HCT116 (cell line): Measurements from ENCODE around the gene IRF3. TPM values are rescaled to one million over a fixed set of nuclear protein-coding genes. Genes with fewer than 3 reads are reported as not detected.
A peak's percentile ranks its signal among the peaks of the same experiment; 100 is the strongest.

Experiments
- ATAC-seq: fragments of 200-7000 bp; cut with Tn5 transposase; 2 replicates; pipeline ENCODE4 v1.9.1; 2020; ENCODE audit warnings: mild to moderate bottlenecking, moderate library complexity
- BruUV-seq: library from RNA; stranded (reverse); fragments of 400-500 nt; replicated peaks from 2 replicates; lab custom pipeline; 2021; lab: Mats Ljungman, UMichigan
- CTCF ChIA-PET: fragments of 300-600 bp; sonication (Branson Sonifier 250); formaldehyde crosslinking; loops from one replicate; lab custom pipeline; 2021; ENCODE audit warnings: antibody characterized with exemption; lab: Charles Lee
- POLR2A ChIA-PET: fragments of 300-600, 350-600 bp; sonication (Branson Sonifier 250); formaldehyde crosslinking; loops from one replicate; lab custom pipeline; 2021; ENCODE audit warnings: antibody characterized with exemption; lab: Charles Lee
- RAD21 ChIA-PET, 2 experiments: fragments of 300-600 bp; sonication (Branson Sonifier 250); formaldehyde crosslinking; loops; one replicate each; lab custom pipeline; 2023; ENCODE audit warnings: low total read pairs in 2 of 2; ENCODE audit not compliant: uncharacterized antibody in 2 of 2, unreplicated experiment in 2 of 2, low non-redundant PET in 1 of 2; lab: Charles Lee
- DNase-seq: peaks from one replicate; pipeline ENCODE4 v3.0.0-alpha.2; 2010; ENCODE audit warnings: low read depth, low spot score
- H2AFZ ChIP-seq: fragments of 200-600 bp; shearing (Covaris generic), sonication (generic); 2 replicates; pipeline ENCODE4 v1.6.1; 2017; ENCODE audit warnings: low read depth, mixed run types, mixed read lengths, antibody characterized with exemption, low read length; ENCODE audit not compliant: poor library complexity, severe bottlenecking
- H3K27ac ChIP-seq: 2 replicates; pipeline ENCODE4 v1.5.1; 2012; ENCODE audit warnings: low read depth, low read length
- H3K27me3 ChIP-seq: fragments of 200-600 bp; sonication (generic); 2 replicates; pipeline ENCODE4 v1.6.1; 2016; ENCODE audit warnings: mixed run types, low read length, mixed read lengths; ENCODE audit not compliant: insufficient read depth
- H3K36me3 ChIP-seq, 2 experiments: fragments of 200-500 bp in 1 of 2; fragments of 200-600 bp in 1 of 2; sonication (Bioruptor generic) in 1 of 2; sonication (generic) in 1 of 2; 2 replicates each; pipeline versions ENCODE4 v1.5.1 to v1.6.1; 2014 to 2016; ENCODE audit warnings: low read length in 2 of 2, inconsistent platforms in 1 of 2, mixed read lengths in 1 of 2, mixed run types in 1 of 2; ENCODE audit not compliant: insufficient read depth in 2 of 2, control insufficient read depth in 1 of 2
- H3K4me1 ChIP-seq, 2 experiments: fragments of 200-600 bp in 1 of 2; sonication (generic) in 1 of 2; 2 replicates each; pipeline versions ENCODE4 v1.5.1 to v1.6.1; 2012 to 2017; ENCODE audit warnings: low read length in 2 of 2, inconsistent platforms in 1 of 2, mild to moderate bottlenecking in 1 of 2, mixed read lengths in 1 of 2, mixed run types in 1 of 2, moderate library complexity in 1 of 2; ENCODE audit not compliant: insufficient read depth in 2 of 2, control insufficient read depth in 1 of 2
- H3K4me2 ChIP-seq: fragments of 200-600 bp; sonication (generic); 2 replicates; pipeline ENCODE4 v1.6.1; 2017; ENCODE audit warnings: mixed run types, low read length, mixed read lengths
- H3K4me3 ChIP-seq, 2 experiments: fragments of 200-600 bp in 1 of 2; sonication (generic) in 1 of 2; replicated peaks in 1 of 2; 2 replicates each; pipeline ENCODE4 v1.5.1; 2011 to 2016; ENCODE audit warnings: low read length in 2 of 2, control low read depth in 1 of 2, low read depth in 1 of 2, mild to moderate bottlenecking in 1 of 2, mixed read lengths in 1 of 2, mixed run types in 1 of 2
- H3K79me2 ChIP-seq: fragments of 200-600 bp; sonication (generic); 2 replicates; pipeline ENCODE4 v1.6.1; 2017; ENCODE audit warnings: mild to moderate bottlenecking, mixed run types, low read length, moderate library complexity, mixed read lengths; ENCODE audit not compliant: insufficient read depth
- H3K9ac ChIP-seq: fragments of 200-600 bp; sonication (generic); 2 replicates; pipeline ENCODE4 v1.6.1; 2016; ENCODE audit warnings: low read length, mixed read lengths
- H3K9me2 ChIP-seq: fragments of 200-600 bp; sonication (generic), shearing (Covaris generic); 2 replicates; pipeline ENCODE4 v1.6.1; 2017; ENCODE audit warnings: mixed run types, mild to moderate bottlenecking, moderate library complexity; ENCODE audit not compliant: insufficient read depth
- H3K9me3 ChIP-seq, 2 experiments: fragments of 200-500 bp in 1 of 2; fragments of 200-600 bp in 1 of 2; sonication (Bioruptor generic) in 1 of 2; sonication (generic) in 1 of 2; 2 replicates each; pipeline ENCODE4 v1.6.1; 2014 to 2017; ENCODE audit warnings: low read length in 2 of 2, mixed read lengths in 2 of 2, inconsistent platforms in 1 of 2, low read depth in 1 of 2, mild to moderate bottlenecking in 1 of 2, mixed run types in 1 of 2, moderate library complexity in 1 of 2; ENCODE audit not compliant: control insufficient read depth in 1 of 2, insufficient read depth in 1 of 2
- H4K20me1 ChIP-seq: fragments of 200-600 bp; sonication (generic), shearing (Covaris generic); 2 replicates; pipeline ENCODE4 v1.6.1; 2017; ENCODE audit warnings: mixed run types, mild to moderate bottlenecking, moderate library complexity; ENCODE audit not compliant: insufficient read depth
- CBX3 ChIP-seq: IDR thresholded peaks from 2 replicates; pipeline ENCODE4 v1.6.1; 2012; ENCODE audit warnings: low read depth
- EZH2 ChIP-seq: fragments of 200-600 bp; sonication (generic); IDR thresholded peaks from 2 replicates; pipeline ENCODE4 v1.6.1; 2017; ENCODE audit warnings: antibody characterized with exemption, mixed run types
- FOSL1 ChIP-seq: IDR thresholded peaks from 2 replicates; pipeline ENCODE4 v1.6.1; 2012; ENCODE audit warnings: low read depth
- JUND ChIP-seq: IDR thresholded peaks from 2 replicates; pipeline ENCODE4 v1.6.1; 2012
- MAX ChIP-seq: IDR thresholded peaks from 2 replicates; pipeline ENCODE4 v1.6.1; 2012
- POLR2A ChIP-seq: IDR thresholded peaks from 2 replicates; pipeline ENCODE4 v1.7.0; 2011; ENCODE audit warnings: borderline replicate concordance; ENCODE audit not compliant: insufficient read depth, insufficient read length; ENCODE audit errors: extremely low read depth
- POLR2AphosphoS5 ChIP-seq: IDR thresholded peaks from 2 replicates; pipeline ENCODE4 v1.6.1; 2011; ENCODE audit warnings: mild to moderate bottlenecking, low read depth, low read length, moderate library complexity
- SP1 ChIP-seq: IDR thresholded peaks from 2 replicates; pipeline ENCODE4 v1.6.1; 2012; ENCODE audit warnings: low read depth
- SRF ChIP-seq: IDR thresholded peaks from 2 replicates; pipeline ENCODE4 v1.6.1; 2012; ENCODE audit warnings: low read depth
- TCF7L2 ChIP-seq: IDR thresholded peaks from 2 replicates; pipeline ENCODE4 v1.7.0; 2011; ENCODE audit warnings: borderline replicate concordance, inconsistent platforms; ENCODE audit not compliant: insufficient read depth, insufficient read length; ENCODE audit errors: extremely low read depth
- YY1 ChIP-seq: IDR thresholded peaks from 2 replicates; pipeline ENCODE4 v1.6.1; 2011; ENCODE audit warnings: low read length, low read depth, moderate library complexity, mild to moderate bottlenecking; ENCODE audit not compliant: insufficient replicate concordance; ENCODE audit errors: extremely low read depth
- ZBTB33 ChIP-seq: IDR thresholded peaks from 2 replicates; pipeline ENCODE4 v1.6.1; 2011; ENCODE audit warnings: mild to moderate bottlenecking, low read length, moderate library complexity; ENCODE audit not compliant: insufficient replicate concordance; ENCODE audit errors: extremely low read depth
- ZFX ChIP-seq: fragments of 450-650 bp; IDR thresholded peaks from 2 replicates; pipeline ENCODE4 v1.6.1; 2017
- intact Hi-C: fragments of 100-400 bp; cut with micrococcal nuclease; formaldehyde crosslinking; loops from 2 replicates; pipeline ENCODE4 v1.10.0; 2022
- total RNA-seq: library from RNA; stranded (reverse); gene quantifications from one replicate; pipeline ENCODE4 v1.2.1, GENCODE V29; 2021; ENCODE audit not compliant: unreplicated experiment
- TF ChIP-seq, protein P1 (sequence below): IDR thresholded peaks from 2 replicates; pipeline ENCODE4 v1.6.1; 2012

Gene IRF3
- total RNA-seq, 1 experiment from 2014 or later = 129 TPM

DNA sequence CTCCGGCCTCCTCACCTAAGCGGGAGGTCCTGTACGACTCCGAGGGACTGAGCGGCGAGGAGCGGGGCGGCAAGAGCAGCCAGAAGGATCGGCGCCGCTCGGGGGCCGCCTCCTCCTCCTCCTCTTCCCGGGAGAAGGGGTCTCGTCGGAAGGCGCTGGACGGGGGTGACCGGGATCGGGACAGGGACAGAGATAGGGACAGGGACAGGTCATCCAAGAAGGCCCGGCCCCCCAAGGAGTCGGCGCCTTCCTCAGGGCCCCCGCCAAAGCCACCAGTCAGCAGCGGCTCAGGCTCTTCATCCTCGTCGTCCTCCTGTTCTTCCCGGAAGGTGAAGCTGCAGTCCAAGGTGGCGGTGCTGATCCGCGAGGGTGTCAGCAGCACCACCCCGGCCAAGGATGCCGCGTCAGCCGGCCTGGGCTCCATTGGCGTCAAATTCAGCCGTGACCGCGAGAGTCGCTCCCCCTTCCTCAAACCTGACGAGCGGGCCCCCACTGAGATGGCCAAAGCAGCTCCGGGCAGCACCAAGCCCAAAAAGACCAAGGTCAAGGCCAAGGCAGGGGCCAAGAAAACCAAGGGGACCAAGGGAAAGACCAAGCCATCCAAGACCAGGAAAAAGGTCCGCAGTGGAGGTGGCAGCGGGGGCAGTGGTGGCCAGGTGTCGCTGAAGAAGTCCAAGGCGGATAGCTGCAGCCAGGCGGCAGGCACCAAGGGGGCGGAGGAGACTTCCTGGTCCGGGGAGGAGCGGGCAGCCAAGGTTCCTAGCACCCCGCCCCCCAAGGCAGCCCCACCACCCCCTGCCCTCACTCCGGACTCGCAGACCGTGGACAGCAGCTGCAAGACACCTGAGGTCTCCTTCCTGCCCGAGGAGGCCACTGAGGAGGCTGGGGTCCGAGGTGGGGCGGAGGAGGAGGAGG, 12.8 kb downstream of the IRF3 start:
- CTCF ChIA-PET = no interaction called here

GRCh38 chr19:49651820-49652550, 13.7 kb downstream of the IRF3 start:
- RAD21 ChIA-PET = no interaction called here
- Histone ChIP-seq H3K27me3 (no peaks in the 10 kb centered on the region), H3K9me2 (no peaks in the 10 kb centered on the region), H3K27ac (no peak overlapping the region), H3K36me3 (peaks cover 36 to 42% of the 10 kb centered on the region in 2 experiments; a peak in 3 of 4 replicates), H3K9ac (no peak overlapping the region), H2AFZ (no peak overlapping the region), H3K9me3 (no peaks in the 10 kb centered on the region), H3K4me2 (no peak overlapping the region), H4K20me1 (no peaks in the 10 kb centered on the region), H3K79me2 (peaks cover 36% of the 10 kb centered on the region; the same call in 1 of the 2 replicates), H3K4me1 (no peaks in the 10 kb centered on the region), H3K4me3 (no peak overlapping the region)
- POLR2A ChIA-PET = no interaction called here
- CTCF ChIA-PET = no interaction called here
- DNase-seq (no peak), ATAC-seq (no peak)
- BruUV-seq = no TSS peak
- intact Hi-C loops = no loop called here
- TF ChIP-seq CBX3 (no peak), JUND (no peak), TCF7L2 (no peak), ZBTB33 (no peak), ZFX (no peak), FOSL1 (no peak), EZH2 (no peak), POLR2A (no peak)
- TF ChIP-seq, protein P1, sequence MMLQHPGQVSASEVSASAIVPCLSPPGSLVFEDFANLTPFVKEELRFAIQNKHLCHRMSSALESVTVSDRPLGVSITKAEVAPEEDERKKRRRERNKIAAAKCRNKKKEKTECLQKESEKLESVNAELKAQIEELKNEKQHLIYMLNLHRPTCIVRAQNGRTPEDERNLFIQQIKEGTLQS = no peak

More for the DNA sequence above, 12.8 kb downstream of the IRF3 start:
- H3K27me3 ChIP-seq = no peaks in the 10 kb centered on the region
- ATAC-seq (no peak), DNase-seq (no peak)
- H3K27ac ChIP-seq = no peak overlapping the region
- H3K79me2 ChIP-seq = peaks cover 28% of the 10 kb centered on the region; the same call in 1 of the 2 replicates
- intact Hi-C loops = no loop called here
- no peak overlapping the region for H2AFZ ChIP-seq
- H3K4me1 ChIP-seq = no peaks in the 10 kb centered on the region
- H3K4me3 ChIP-seq = no peak overlapping the region
- H3K9me3 ChIP-seq = no peaks in the 10 kb centered on the region
- ChIA-PET RAD21 (no interaction called here), POLR2A (no interaction called here)
- BruUV-seq = TSS peak; percentile 34
- TF ChIP-seq JUND (no peak), YY1 (no peak), MAX (no peak), POLR2AphosphoS5 (no peak), SP1 (no peak), SRF (no peak)
- TF ChIP-seq, protein P1 = no peak
- peaks cover 36 to 38% of the 10 kb centered on the region in 2 experiments; a peak in 3 of 4 replicates for H3K36me3 ChIP-seq
- H3K9ac ChIP-seq = no peak overlapping the region
- no peaks in the 10 kb centered on the region for H3K9me2 ChIP-seq
- no peak overlapping the region for H3K4me2 ChIP-seq
- H4K20me1 ChIP-seq = no peaks in the 10 kb centered on the region
